ENCODE data around the gene C1orf198. TPM values are rescaled to one million over a fixed set of nuclear protein-coding genes. Genes with fewer than 3 reads are reported as not detected.

Gene C1orf198
- total RNA-seq, 3 donors from 2014 or later, result 4.7 to 5.2 (median 4.9) TPM

DNA sequence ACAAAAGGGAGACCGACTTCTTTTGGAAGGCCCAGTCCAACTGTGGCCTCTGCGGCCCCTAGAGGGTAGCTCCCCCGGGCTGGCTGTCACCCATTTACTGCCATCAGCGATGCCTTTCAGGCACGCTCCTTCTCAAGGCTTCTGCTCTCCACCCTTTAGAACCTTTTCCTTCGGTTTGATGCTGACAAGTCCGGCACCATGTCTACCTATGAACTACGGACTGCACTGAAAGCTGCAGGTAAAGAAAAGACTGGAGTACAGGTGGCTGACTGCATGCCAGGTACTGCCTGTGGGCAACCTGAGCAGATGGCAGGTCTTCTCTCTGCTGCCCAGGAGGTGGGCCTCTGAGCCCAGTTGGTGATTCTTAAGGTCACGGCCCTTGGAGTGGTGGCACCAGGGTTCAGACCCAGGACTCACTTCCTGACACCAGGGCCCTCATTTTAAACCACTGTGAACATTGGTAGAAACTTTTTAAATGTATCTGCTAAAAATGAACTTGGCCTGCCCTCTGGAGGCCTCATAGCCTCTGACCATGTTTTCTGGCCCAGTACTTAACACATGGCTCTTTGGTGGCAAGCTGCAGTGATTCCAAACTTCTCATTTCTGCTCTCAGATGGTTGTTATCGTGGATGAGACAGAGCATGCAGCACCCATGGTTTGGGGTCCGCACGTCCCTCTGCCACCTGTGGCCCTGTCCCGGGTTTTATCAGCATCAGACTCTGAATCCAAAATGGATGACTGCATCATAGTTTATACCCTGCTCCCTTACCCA is 75.4 kb downstream of the C1orf198 start:
- Mint-ChIP-seq H3K9me3 (no peaks in the 10 kb centered on the region), H3K36me3 (ENCODE audit: insufficient read depth) (no peaks in the 10 kb centered on the region), H3K4me1 (ENCODE audit: low read depth) (no peaks in the 10 kb centered on the region), H3K4me3 (no peak overlapping the region), H3K27me3 (ENCODE audit: low read depth) (peaks cover 9% of the 10 kb centered on the region)
- DNase-seq (no peak), ATAC-seq (no peak)

DNA sequence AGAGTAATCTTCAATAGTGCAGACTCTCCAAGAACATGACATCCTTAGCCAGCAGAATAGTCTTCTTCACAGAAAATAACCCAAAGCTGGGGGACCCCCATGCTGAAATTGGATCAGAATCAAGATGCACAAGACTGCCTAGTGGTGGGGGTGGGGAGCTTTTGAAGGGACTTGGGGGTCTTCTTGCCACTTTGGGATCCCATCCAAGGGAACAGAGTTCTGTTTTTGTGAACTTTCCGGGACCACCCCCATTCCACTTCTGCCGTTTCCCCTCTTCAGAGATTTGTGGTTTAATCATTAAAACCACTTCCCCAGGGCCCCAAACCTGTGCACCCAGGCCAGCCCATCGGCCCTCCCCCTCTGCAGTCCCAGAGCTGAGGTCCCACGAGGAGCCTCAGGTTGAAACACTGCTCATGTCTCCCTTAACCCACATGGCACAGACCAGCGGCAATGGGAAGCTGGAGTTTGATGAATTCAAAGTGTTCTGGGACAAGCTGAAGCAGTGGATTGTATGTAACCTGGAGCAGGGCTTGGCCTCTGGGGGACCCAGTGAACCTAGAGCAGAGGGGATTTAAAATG is 76.2 kb downstream of the C1orf198 start:
- no peak for DNase-seq
- Mint-ChIP-seq H3K4me1 (ENCODE audit: low read depth) (no peaks in the 10 kb centered on the region), H3K4me3 (no peak overlapping the region), H3K27me3 (ENCODE audit: low read depth) (peaks cover 9% of the 10 kb centered on the region), H3K9me3 (no peaks in the 10 kb centered on the region), H3K36me3 (ENCODE audit: insufficient read depth) (no peaks in the 10 kb centered on the region)
- ATAC-seq, result no peak

DNA sequence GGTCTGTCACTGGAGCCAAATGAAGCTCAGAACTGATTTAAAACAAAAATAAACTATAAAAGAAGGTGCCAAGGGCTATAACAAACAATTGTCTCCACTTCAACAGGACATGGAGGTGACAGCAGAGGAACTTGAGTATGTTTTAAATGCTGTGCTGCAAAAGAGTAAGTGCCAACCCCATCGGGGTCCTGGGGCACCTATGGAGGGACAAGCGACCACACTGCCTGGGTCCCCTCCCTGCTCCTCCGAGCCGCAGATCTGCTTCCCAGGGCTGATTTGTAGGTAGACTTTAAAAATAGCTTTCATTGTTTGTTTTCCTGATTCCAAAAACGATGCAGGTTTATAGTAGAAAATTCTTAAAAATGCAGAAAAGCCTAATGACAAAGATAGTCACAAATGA is 78.3 kb downstream of the C1orf198 start:
- Mint-ChIP-seq H3K27me3 (ENCODE audit: low read depth) (peaks cover 9% of the 10 kb centered on the region), H3K4me1 (ENCODE audit: low read depth) (no peaks in the 10 kb centered on the region), H3K36me3 (ENCODE audit: insufficient read depth) (no peaks in the 10 kb centered on the region), H3K9me3 (no peaks in the 10 kb centered on the region), H3K4me3 (no peak overlapping the region)
- ATAC-seq (no peak), DNase-seq (no peak)

DNA sequence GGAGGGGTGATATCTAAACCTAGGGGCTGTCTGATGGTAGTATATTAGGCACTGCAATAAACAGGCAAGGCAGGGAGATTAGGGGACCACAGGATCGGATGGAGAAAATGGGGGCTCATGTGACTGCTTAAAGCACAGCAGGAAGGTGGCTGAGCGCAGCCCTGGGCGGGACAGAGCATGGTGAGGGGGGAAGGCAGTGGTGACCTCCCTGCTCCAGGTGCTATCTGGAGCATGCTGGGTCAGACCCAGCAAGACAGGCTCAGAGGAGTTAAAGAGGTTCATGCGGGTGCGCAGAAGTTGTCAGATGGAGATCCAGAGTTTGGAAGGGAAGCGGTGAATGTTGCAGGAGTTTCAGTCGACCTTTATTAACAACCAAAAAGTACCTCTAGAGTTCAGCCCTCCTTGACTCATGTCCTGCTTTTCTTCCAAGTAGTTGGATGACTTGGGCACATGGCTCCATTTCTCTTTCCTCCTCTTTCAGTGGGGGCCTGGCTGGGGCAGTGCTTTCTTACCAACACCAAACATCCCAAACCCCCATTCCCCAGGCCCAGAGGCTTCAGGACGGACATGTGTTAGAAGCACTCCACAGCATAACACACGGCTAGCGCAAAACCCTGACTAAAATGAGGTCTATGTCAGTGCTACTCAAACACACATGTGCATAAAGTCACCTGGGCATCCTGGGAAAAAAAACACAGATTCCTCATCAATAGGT is 79.6 kb downstream of the C1orf198 start:
- Mint-ChIP-seq H3K4me1 (ENCODE audit: low read depth) (no peaks in the 10 kb centered on the region), H3K27me3 (ENCODE audit: low read depth) (peaks cover 9% of the 10 kb centered on the region), H3K4me3 (no peak overlapping the region), H3K36me3 (ENCODE audit: insufficient read depth) (no peaks in the 10 kb centered on the region), H3K9me3 (no peaks in the 10 kb centered on the region)
- DNase-seq, result no peak
- no peak for ATAC-seq

DNA sequence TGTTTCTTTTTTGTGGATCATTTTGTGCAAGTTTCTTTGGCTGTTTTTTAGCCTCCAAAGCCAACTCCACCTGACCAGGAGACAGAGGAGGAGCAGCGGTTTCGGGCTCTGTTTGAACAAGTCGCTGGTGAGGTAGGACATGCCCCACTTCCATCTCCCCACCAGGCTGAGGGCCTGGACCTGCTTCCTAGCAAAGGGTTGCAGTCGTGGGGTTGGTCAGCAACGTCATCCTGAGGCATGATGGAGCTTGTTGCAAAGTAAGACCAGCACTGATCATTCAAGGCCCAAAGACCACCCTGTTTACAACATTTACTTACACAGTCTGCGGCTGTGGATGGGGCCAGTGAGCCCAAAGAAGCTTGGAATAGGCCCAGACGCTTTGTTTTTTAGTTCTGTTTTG is 80.8 kb downstream of the C1orf198 start:
- DNase-seq (no peak), ATAC-seq (no peak)
- Mint-ChIP-seq H3K9me3 (no peaks in the 10 kb centered on the region), H3K4me1 (ENCODE audit: low read depth) (no peaks in the 10 kb centered on the region), H3K4me3 (no peak overlapping the region), H3K36me3 (ENCODE audit: insufficient read depth) (no peaks in the 10 kb centered on the region), H3K27me3 (ENCODE audit: low read depth) (peaks cover 9% of the 10 kb centered on the region)

Other genes with a start within 250 kb of the C1orf198 start
- gene COG2, start 226.0 kb downstream of the C1orf198 start, total RNA-seq, result 10 to 100 TPM; 44.9 to 52.7 (median 51.1) TPM
- under 1 TPM; 0.66 to 0.79 (median 0.68) TPM for gene AGT, start 154.4 kb downstream of the C1orf198 start, total RNA-seq
- gene CAPN9, start 121.1 kb downstream of the C1orf198 start, total RNA-seq, result not detected
- gene TTC13, start 110.3 kb upstream of the C1orf198 start, total RNA-seq, result 10 to 100 TPM; 10.5 to 14.3 (median 13.1) TPM
- gene ARV1, start 110.6 kb upstream of the C1orf198 start, total RNA-seq, result 10 to 100 TPM; 15.9 to 19.3 (median 16.5) TPM
- gene FAM89A, start 171.7 kb upstream of the C1orf198 start, total RNA-seq, result 10 to 100 TPM; 18.1 to 18.9 (median 18.8) TPM